HEK293 (cell line): Measurements from ENCODE around the gene FAM3C.

Source experiments
- CTCF ChIA-PET: fragments of 350-600 bp; formaldehyde crosslinking; extraction: SDS; loops from one replicate; lab custom pipeline; 2021; ENCODE audit warnings: antibody characterized with exemption; lab: Yijun Ruan, JAX
- POLR2A ChIA-PET: fragments of 300-600 bp; formaldehyde crosslinking; extraction: SDS; loops from one replicate; lab custom pipeline; 2020; ENCODE audit warnings: antibody characterized with exemption, inconsistent platforms; lab: Yijun Ruan, JAX
- H3K27ac ChIP-seq: fragments of 200-500 bp; sonication (Bioruptor generic); 2 replicates; pipeline ENCODE4 v1.5.1; 2014; ENCODE audit warnings: low read depth, low read length, control low read depth, inconsistent platforms; ENCODE audit errors: extremely low read depth
- H3K36me3 ChIP-seq, 2 experiments: fragments of 200-500 bp in 1 of 2; sonication (Bioruptor generic) in 1 of 2; 1 replicate in 1 of 2; 2 replicates in 1 of 2; pipeline ENCODE4 v1.5.1; 2014 to 2017; ENCODE audit warnings: inconsistent platforms in 2 of 2, low read length in 2 of 2; ENCODE audit not compliant: control insufficient read depth in 2 of 2, insufficient read depth in 1 of 2
- H3K4me1 ChIP-seq: fragments of 200-500 bp; sonication (Bioruptor generic); 2 replicates; pipeline ENCODE4 v1.5.1; 2014; ENCODE audit warnings: mild to moderate bottlenecking, low read length, inconsistent platforms; ENCODE audit not compliant: control insufficient read depth, insufficient read depth
- H3K4me3 ChIP-seq: 2 replicates; pipeline ENCODE4 v1.5.1; 2011; ENCODE audit warnings: low read depth, mild to moderate bottlenecking, control low read depth, low read length, moderate library complexity
- H3K9me3 ChIP-seq: fragments of 200-500 bp; sonication (Bioruptor generic); 2 replicates; pipeline ENCODE4 v1.5.1; 2014; ENCODE audit warnings: low read depth, low read length, inconsistent platforms; ENCODE audit not compliant: control insufficient read depth, insufficient read depth
- CTCF ChIP-seq: fragments of 450-650 bp; formaldehyde crosslinking; IDR thresholded peaks from 2 replicates; pipeline ENCODE4 v1.5.1; 2016; ENCODE audit warnings: missing biosample characterization, missing genetic modification characterization
- HOXC10 ChIP-seq: sonication (generic); formaldehyde crosslinking; IDR thresholded peaks from 2 replicates; pipeline ENCODE4 v1.8.1; 2023; ENCODE audit warnings: mild to moderate bottlenecking, missing genetic modification reagents
- MZF1 ChIP-seq: fragments of 450-650 bp; formaldehyde crosslinking; IDR thresholded peaks from 2 replicates; pipeline ENCODE4 v1.5.1; 2017; ENCODE audit warnings: missing biosample characterization, missing genetic modification characterization, borderline replicate concordance
- PRDM2 ChIP-seq: fragments of 450-650 bp; formaldehyde crosslinking; IDR thresholded peaks from 2 replicates; pipeline ENCODE4 v1.5.1; 2016; ENCODE audit warnings: missing biosample characterization, missing genetic modification characterization, borderline replicate concordance
- PRDM6 ChIP-seq: fragments of 450-650 bp; formaldehyde crosslinking; IDR thresholded peaks from 2 replicates; pipeline ENCODE4 v1.5.1; 2017; ENCODE audit warnings: missing biosample characterization, missing genetic modification characterization
- ZBTB26 ChIP-seq: fragments of 450-650 bp; formaldehyde crosslinking; optimal IDR thresholded peaks from 2 replicates; pipeline ENCODE3; 2016; ENCODE audit warnings: missing biosample characterization, mild to moderate bottlenecking, missing genetic modification characterization
- ZBTB49 ChIP-seq: fragments of 450-650 bp; formaldehyde crosslinking; IDR thresholded peaks from 2 replicates; pipeline ENCODE4 v1.5.1; 2016; ENCODE audit warnings: missing biosample characterization, missing genetic modification characterization, low read depth
- ZNF138 ChIP-seq: fragments of 450-650 bp; formaldehyde crosslinking; IDR thresholded peaks from 2 replicates; pipeline ENCODE4 v1.5.1; 2016; ENCODE audit warnings: missing biosample characterization, missing genetic modification characterization, borderline replicate concordance
- ZNF19 ChIP-seq: fragments of 450-650 bp; formaldehyde crosslinking; IDR thresholded peaks from 2 replicates; pipeline ENCODE4; 2016; ENCODE audit warnings: missing biosample characterization, missing genetic modification characterization, low read depth
- ZNF311 ChIP-seq: fragments of 450-650 bp; formaldehyde crosslinking; IDR thresholded peaks from 2 replicates; pipeline ENCODE4 v1.5.1; 2017; ENCODE audit warnings: missing biosample characterization, missing genetic modification characterization, borderline replicate concordance
- ZNF558 ChIP-seq: fragments of 450-650 bp; formaldehyde crosslinking; IDR thresholded peaks from 2 replicates; pipeline ENCODE4 v1.5.1; 2016; ENCODE audit warnings: missing biosample characterization, missing genetic modification characterization
- ZNF610 ChIP-seq: fragments of 450-650 bp; formaldehyde crosslinking; IDR thresholded peaks from 2 replicates; pipeline ENCODE4 v1.5.1; 2016; ENCODE audit warnings: missing biosample characterization, missing genetic modification characterization, borderline replicate concordance

FAM3C gene

GRCh38 chr7:121385800-121386179, 10.3 kb downstream of the FAM3C start:
- CTCF ChIA-PET, result interaction anchor here (0.8 to 3.4 kb wide), 2 partner anchors 10 to 162 kb away, joined by 3 to 26 read pairs; partner anchors contain the start of gene FAM3C
- no peak overlapping the region for H3K27ac ChIP-seq
- H3K4me3 ChIP-seq, result no peak overlapping the region
- no peaks in the 10 kb centered on the region for H3K36me3 ChIP-seq
- no peaks in the 10 kb centered on the region for H3K9me3 ChIP-seq
- 0 out of 2 replicates have a peak, but pooled peaks have one; percentile 43 for TF ChIP-seq MZF1
- TF ChIP-seq CTCF (tag by site-specific recombination), result no peak
- no peak for TF ChIP-seq HOXC10 (CRISPR knock-in tag)
- TF ChIP-seq ZNF19 (tag by site-specific recombination), result no peak
- TF ChIP-seq PRDM2 (tag by site-specific recombination), result no peak
- TF ChIP-seq, all 188 proteins: peak for 1
- POLR2A ChIA-PET, result interaction anchor here (3.0 kb wide), 1 partner anchor 10 kb away, joined by 15 read pairs; the partner anchor contains the start of gene FAM3C
- H3K4me1 ChIP-seq, result no peaks in the 10 kb centered on the region

- Histone ChIP-seq H3K4me3 (no peak overlapping the region), H3K36me3 (peaks cover 0 to under 1% of the 10 kb centered on the region in 2 experiments; a peak in 1 of 3 replicates), H3K9me3 (no peaks in the 10 kb centered on the region), H3K27ac (no peak overlapping the region), H3K4me1 (no peaks in the 10 kb centered on the region)
- ChIA-PET POLR2A (interaction anchor here (3.0 kb wide), 1 partner anchor 11 kb away, joined by 15 read pairs; the partner anchor contains the start of gene FAM3C), CTCF (interaction anchor here (3.4 kb wide), 1 partner anchor 11 kb away, joined by 26 read pairs; the partner anchor contains the start of gene FAM3C)
- TF ChIP-seq ZNF138 (tag by site-specific recombination) (no peak), ZNF558 (tag by site-specific recombination) (no peak), PRDM6 (tag by site-specific recombination) (0 out of 2 replicates have a peak, but pooled peaks have one; percentile 16), ZNF610 (tag by site-specific recombination) (no peak), ZBTB26 (no peak), ZBTB49 (tag by site-specific recombination) (no peak), ZNF311 (tag by site-specific recombination) (no peak)
Observed at GRCh38 chr7:121385056-121385799, 10.9 kb downstream of the FAM3C start.
